IPS-15b (cell line): Measurements from ENCODE around the gene SEC23A.
"Not testable (repeated sequence)": the region's sequence is repeated elsewhere in the genome, so short reads cannot be mapped to it uniquely, and the experiment has no call there.

Experiments
- H3K27me3 ChIP-seq: one replicate; pipeline ENCODE4 v1.6.1; 2013; ENCODE audit warnings: low read length; ENCODE audit not compliant: control insufficient read depth, insufficient read depth
- H3K36me3 ChIP-seq: one replicate; pipeline ENCODE4 v1.6.1; 2013; ENCODE audit warnings: low read length; ENCODE audit not compliant: control insufficient read depth, insufficient read depth
- H3K4me1 ChIP-seq: one replicate; pipeline ENCODE4 v1.6.1; 2013; ENCODE audit warnings: mild to moderate bottlenecking, low read length; ENCODE audit not compliant: control insufficient read depth, insufficient read depth
- H3K4me3 ChIP-seq: one replicate; pipeline ENCODE4 v1.5.1; 2013; ENCODE audit warnings: low read depth, low read length
- H3K9ac ChIP-seq: one replicate; pipeline ENCODE4 v1.6.1; 2013; ENCODE audit warnings: low read depth, mild to moderate bottlenecking, low read length
- H3K9me3 ChIP-seq: one replicate; pipeline ENCODE4 v1.6.1; 2013; ENCODE audit warnings: mild to moderate bottlenecking, low read length; ENCODE audit not compliant: control insufficient read depth, insufficient read depth

The SEC23A gene

DNA sequence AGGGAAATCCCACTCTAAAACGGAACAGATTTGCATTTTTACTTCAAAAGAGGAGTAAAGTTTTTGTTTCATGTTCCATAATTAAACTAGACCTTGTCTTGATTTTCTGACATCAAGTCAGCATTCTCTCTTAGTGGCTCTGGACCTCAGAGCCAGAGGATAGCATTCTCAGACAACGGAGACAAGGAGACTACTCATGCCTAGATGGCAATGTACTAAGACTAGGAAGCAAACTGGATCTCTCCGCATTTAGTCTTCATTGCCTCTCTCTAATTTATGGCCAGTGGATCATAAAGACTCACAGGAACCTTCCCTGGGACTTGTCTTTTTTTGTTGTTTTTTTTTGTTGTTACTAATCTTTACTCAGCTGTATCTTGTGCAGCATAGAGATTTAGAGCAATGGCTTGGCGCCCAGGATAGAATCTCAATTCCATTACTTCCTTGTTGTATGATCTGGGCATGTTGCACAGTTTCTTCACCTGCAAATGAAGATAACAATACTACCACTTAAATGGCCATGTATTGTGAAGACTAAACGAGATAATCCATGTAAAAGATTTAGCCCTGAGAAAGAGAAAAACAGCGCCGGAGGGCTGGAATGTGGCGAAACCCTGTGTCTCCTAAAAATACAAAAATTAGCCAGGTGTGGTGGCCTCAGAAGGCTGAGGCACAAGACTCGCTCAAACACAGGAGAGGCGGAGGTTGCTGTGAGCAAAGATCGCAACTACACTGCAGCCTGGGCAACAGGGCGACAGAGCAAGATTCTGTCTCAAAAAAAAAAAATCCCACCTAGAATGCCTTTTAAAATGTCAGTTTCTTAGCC is 7.1 kb upstream of the SEC23A start:
- H3K4me3 ChIP-seq = no peak overlapping the region
- no peaks in the 10 kb centered on the region for H3K27me3 ChIP-seq
- H3K36me3 ChIP-seq = no peaks in the 10 kb centered on the region
- peaks cover 6% of the 10 kb centered on the region for H3K4me1 ChIP-seq
- H3K9ac ChIP-seq = no peak overlapping the region
- H3K9me3 ChIP-seq = no peaks in the 10 kb centered on the region

DNA sequence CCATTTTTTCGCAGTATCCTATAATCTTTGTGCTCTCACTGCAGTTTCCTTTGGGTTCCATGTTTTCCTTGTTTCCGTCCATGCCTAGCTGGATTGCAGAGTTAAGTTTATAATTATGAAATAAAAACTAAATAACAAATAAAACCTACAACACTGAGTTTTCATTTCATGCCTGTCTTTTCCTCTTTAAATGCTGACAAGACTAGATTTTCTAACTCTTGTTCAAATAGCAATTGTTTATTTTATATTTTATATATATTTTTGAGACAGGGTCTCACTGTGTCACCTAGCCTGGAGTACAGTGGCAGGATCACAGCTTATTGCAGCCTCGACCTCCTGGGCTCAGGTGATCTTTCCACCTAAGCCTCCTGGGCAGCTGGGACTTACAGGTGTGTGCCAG is 5.8 kb upstream of the SEC23A start:
- Histone ChIP-seq H3K4me1 (peaks cover 6% of the 10 kb centered on the region), H3K4me3 (no peak overlapping the region), H3K9ac (no peak overlapping the region), H3K27me3 (no peaks in the 10 kb centered on the region), H3K36me3 (no peaks in the 10 kb centered on the region), H3K9me3 (no peaks in the 10 kb centered on the region)

GRCh38 chr14:39107591-39107996 is 4.6 kb upstream of the SEC23A start:
- Histone ChIP-seq H3K9ac (no peak overlapping the region), H3K4me1 (no peaks in the 10 kb centered on the region), H3K27me3 (no peaks in the 10 kb centered on the region), H3K36me3 (no peaks in the 10 kb centered on the region), H3K9me3 (no peaks in the 10 kb centered on the region), H3K4me3 (no peak overlapping the region)

GRCh38 chr14:39104078-39104801 is 1.2 kb upstream of the SEC23A start:
- H3K36me3 ChIP-seq, H3K9me3 ChIP-seq, H3K4me1 ChIP-seq, H3K27me3 ChIP-seq: not testable (repeated sequence)
- peak overlapping the region; percentile 63 for H3K4me3 ChIP-seq
- peak overlapping the region; percentile 76 for H3K9ac ChIP-seq

DNA sequence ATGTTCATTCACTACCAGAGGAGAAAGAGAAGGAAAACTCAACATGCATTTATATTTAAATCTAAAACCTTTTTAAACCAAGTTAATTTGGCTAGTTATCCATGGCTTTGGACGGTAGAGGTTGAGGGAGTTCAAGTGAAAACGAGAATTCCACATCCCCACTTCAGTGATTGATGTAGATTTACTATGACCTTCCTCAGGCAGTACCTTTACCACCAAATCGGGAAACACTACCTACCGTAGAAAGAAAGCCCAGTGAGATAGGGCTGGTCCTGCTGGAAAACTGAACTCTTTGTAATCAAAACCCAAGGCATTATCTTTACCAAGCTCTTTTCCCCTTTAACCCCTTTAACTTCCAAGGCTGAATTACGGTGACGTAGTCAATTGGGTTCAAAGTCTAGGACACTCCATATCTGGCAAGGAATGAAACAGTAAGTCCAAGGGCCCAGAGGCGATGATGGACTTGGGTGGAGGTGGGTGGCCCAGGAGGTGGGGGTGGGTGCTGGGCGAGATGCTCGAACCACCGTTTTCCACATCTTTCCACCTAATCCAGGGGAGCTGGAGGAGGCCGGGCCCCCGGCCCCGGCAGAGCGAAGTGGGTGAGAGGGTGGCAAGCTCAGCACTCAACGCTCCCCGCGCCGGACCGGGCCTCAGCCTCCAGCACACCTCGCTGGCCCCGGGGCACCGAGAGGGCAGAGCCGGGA is 618 bp downstream of the SEC23A start:
- peak overlapping the region; percentile 63 for H3K4me3 ChIP-seq
- H3K9ac ChIP-seq = peak overlapping the region; percentile 47
- no peaks in the 10 kb centered on the region for H3K36me3 ChIP-seq
- H3K9me3 ChIP-seq = no peaks in the 10 kb centered on the region
- peaks cover 4% of the 10 kb centered on the region for H3K4me1 ChIP-seq
- H3K27me3 ChIP-seq = no peaks in the 10 kb centered on the region

DNA sequence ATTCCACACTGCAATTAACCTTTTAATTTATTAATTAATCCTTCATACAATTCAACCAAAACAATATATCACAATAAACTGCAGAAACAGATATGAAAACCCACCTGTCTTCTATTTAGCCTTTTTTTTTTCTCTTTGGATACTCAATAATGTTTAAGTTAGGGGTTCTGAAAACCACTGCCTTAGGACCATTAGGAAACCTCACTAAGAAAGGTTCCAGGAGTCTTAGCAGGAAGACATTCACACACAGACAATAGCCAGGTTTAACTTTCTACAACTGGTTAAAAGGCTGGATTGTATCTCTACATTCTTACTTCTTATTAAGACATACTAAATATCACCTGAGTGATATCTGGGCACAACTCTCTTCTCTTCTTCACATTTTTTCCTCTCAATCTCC is 3.3 kb downstream of the SEC23A start:
- Histone ChIP-seq H3K9me3 (no peaks in the 10 kb centered on the region), H3K4me3 (no peak overlapping the region), H3K4me1 (peaks cover 10% of the 10 kb centered on the region), H3K27me3 (no peaks in the 10 kb centered on the region), H3K9ac (no peak overlapping the region), H3K36me3 (peaks cover 2% of the 10 kb centered on the region)

GRCh38 chr14:39099215-39099614 is 3.8 kb downstream of the SEC23A start:
- H3K4me3 ChIP-seq, H3K9ac ChIP-seq, H3K9me3 ChIP-seq, H3K36me3 ChIP-seq, H3K27me3 ChIP-seq, H3K4me1 ChIP-seq: not testable (repeated sequence)

- Histone ChIP-seq H3K4me1 (peaks cover 10% of the 10 kb centered on the region), H3K4me3 (no peak overlapping the region), H3K36me3 (peaks cover 13% of the 10 kb centered on the region), H3K9me3 (no peaks in the 10 kb centered on the region), H3K27me3 (no peaks in the 10 kb centered on the region), H3K9ac (no peak overlapping the region)
Observed at GRCh38 chr14:39097159-39097558, 5.9 kb downstream of the SEC23A start.

GRCh38 chr14:39094515-39094914 is 8.5 kb downstream of the SEC23A start:
- H3K36me3 ChIP-seq = peaks cover 30% of the 10 kb centered on the region

DNA sequence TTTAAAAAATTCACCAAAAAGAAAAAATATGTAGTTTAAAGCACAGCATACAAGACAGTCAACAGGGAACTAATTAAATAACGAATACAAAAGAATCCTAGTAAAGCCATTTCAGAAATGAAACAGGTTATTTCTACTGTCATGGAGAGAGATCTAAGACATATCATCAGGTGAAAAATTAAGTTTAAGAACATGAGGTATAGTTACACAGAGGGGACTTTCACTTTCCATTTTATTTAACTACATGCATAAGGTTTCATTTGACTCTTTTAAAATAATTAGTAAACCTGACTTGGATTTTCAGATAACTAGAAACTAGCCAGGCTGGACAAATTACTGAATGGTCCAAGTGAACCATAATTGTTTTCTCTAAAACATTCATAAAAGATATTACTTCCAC is 11.3 kb downstream of the SEC23A start:
- Histone ChIP-seq H3K36me3 (peaks cover 32% of the 10 kb centered on the region), H3K9me3 (no peaks in the 10 kb centered on the region), H3K9ac (no peak overlapping the region), H3K4me1 (no peaks in the 10 kb centered on the region), H3K4me3 (no peak overlapping the region), H3K27me3 (no peaks in the 10 kb centered on the region)

More at GRCh38 chr14:39094515-39094914, 8.5 kb downstream of the SEC23A start:
- Histone ChIP-seq H3K4me3 (no peak overlapping the region), H3K9ac (no peak overlapping the region), H3K9me3 (no peaks in the 10 kb centered on the region), H3K4me1 (peaks cover 10% of the 10 kb centered on the region), H3K27me3 (no peaks in the 10 kb centered on the region)

DNA sequence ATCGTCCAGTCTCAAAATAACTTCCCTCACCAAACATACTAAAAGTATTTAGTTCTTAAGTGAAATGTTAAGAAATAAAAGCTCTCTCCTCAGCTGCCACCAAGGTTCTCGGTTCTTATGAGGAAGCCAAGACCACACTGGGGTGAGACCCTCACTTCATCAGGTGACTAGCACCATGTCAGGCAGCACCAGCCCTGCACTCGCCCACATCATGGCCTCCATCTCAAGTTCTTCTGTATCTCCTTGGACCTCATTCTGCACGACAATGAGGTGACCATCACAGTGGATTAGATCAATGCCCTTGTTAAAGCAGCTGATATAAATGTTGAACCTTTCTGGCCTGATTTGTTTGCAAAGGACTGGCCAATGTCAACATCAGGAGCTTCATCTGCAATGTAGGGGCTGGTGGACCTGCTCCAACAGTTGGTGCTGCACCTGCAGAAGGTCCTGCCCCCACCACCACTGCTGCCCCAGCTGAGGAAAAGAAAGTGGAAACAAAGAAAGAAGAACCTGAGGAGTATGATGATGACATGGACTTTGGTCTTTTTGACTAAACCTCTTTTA is 12.4 kb downstream of the SEC23A start:
- H3K4me1 ChIP-seq = no peaks in the 10 kb centered on the region
- no peak overlapping the region for H3K9ac ChIP-seq
- peaks cover 38% of the 10 kb centered on the region for H3K36me3 ChIP-seq
- no peaks in the 10 kb centered on the region for H3K27me3 ChIP-seq
- H3K9me3 ChIP-seq = no peaks in the 10 kb centered on the region
- H3K4me3 ChIP-seq = no peak overlapping the region
